Right renal pelvis (tissue), 4 donors: ENCODE measurements around the gene B4GALT4. TPM values are rescaled to one million over a fixed set of nuclear protein-coding genes. Genes with fewer than 3 reads are reported as not detected.

Experiments
- DNase-seq, 4 donors: peaks; one replicate each; pipeline ENCODE4 v3.0.0-alpha.2; 2013; ENCODE audit warnings: low read depth in 4 of 4, low spot score in 3 of 4, missing footprints in 1 of 4
- polyA plus RNA-seq, 4 donors: library from polyadenylated mRNA; unstranded; fragments of 120-200 nt; gene quantifications; one replicate each; pipeline ENCODE4 v1.2.1, GENCODE V29; 2013; ENCODE audit not compliant: insufficient read length in 4 of 4

B4GALT4 gene
- polyA plus RNA-seq, 4 donors = 32.6 to 34.8 (median 34.0) TPM

DNA sequence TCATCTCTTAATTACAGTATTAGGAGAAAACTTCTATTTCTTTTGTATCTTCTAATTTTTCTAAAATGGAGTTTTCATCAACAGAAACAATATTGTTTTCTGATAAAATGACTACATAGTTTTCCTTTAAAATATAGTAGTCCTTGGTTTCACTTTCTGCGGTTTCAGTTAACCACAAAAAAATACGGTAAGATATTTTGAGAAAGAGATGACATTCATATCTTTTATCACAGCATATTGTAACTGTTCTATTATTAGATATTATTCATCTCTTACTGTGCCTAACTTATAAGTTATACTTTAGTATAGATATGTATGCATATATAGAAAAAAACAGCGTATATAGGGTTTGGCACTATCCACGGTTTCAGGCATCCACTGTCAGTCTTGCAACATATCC, 2.3 kb downstream of the B4GALT4 start:
- no peak for DNase-seq

- no peak for DNase-seq
Observed at GRCh38 chr3:119237299-119237698, 3.4 kb downstream of the B4GALT4 start.

GRCh38 chr3:119236756-119237155, 3.9 kb downstream of the B4GALT4 start:
- no peak for DNase-seq

DNA sequence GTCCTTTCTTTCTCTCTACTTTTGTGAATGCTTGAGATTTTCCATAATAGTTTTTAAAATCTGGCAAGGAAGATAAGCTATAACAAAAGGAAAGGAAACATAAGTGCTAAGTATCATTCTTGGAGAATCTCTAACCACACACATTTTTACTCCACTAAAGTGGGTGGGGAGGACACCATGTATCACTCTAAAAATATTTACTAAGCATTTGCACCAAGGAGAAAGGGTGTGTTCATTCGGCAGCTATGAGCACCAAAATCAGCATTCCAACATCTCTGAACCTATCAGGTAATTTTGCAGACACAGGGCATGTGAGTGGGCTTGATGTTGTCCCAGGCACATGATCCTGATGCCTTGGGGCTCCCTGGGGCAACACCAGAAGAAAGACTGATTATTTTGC, 5.5 kb downstream of the B4GALT4 start:
- no peak for DNase-seq

DNA sequence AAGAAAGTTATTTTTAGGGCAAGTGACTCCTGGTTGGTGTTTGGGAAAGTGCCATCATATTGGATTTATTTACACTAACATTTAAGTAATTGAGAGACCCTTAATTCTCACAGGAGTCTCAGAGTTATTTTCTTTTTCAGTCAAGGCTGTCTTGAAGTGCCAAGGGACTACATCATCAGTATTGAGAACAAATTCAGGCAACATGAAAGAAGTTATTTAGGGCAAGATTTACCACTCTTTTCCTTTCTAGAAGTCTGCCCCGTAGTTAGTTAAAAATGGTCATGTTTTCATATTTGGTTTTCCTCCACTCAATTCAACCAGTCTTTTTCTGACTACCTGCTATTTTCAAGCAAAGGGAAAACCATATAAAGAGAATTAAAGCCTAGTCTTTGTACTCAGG, 6.1 kb downstream of the B4GALT4 start:
- no peak for DNase-seq

- DNase-seq = no peak
Observed at GRCh38 chr3:119230745-119231144, 9.9 kb downstream of the B4GALT4 start.

DNA sequence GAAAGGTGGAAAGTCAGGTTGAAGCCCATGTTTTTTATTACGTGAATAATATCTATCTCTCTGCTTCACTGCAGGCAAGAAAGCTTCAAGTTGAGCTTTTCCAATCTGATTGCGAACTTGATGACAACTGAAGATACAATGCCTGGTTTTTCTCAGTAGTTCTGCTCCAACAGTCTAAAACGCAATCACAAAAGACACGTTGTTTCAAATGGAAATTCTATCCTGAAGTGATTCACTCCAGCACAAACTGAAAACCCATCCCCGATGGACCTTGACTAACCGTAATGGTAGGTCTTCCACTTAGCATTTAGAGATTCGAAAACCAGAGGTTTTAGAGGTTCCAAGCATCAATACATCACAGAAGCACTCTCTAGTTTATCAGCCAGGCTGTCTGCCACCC, 10.6 kb downstream of the B4GALT4 start:
- no peak for DNase-seq

GRCh38 chr3:119229190-119229589, 11.5 kb downstream of the B4GALT4 start:
- DNase-seq = no peak

DNA sequence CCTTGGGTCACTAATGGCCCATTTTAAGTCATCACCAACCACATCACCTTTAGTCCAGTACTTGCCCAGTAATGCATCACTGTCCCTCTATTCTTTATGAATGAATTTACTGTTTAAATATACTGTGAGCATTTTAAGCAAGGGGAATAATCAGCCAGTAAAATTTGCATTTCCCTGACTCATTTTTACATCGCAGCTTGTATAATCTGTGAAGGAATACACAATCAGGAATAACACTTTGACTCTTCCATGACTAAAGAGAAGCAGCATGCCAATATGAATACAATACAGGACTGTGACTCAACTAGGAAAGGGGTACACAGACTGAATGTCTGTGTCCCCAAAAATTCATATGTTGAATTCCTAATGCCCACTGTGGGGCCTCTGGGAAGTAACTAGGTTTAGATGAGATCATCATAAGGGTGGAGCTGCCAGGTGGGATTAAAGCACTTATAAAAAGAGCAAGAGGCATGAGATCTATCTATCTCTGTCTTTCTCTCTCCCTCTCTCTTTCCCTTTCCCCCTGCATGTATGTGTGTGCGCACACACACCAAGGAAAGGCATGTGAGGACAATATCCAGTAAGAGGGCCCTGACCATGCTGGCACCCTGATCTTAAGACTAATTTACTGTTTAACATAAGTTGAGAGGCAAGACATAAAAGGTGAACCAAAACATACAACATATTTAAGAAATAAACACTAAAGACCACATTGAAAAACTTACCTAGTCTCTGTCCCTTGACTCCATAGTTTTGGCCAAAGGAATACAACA, 12.1 kb downstream of the B4GALT4 start:
- no peak for DNase-seq

- no peak for DNase-seq
Observed at GRCh38 chr3:119227070-119227850, 13.4 kb downstream of the B4GALT4 start.

GRCh38 chr3:119225121-119225520, 15.6 kb downstream of the B4GALT4 start:
- no peak for DNase-seq

GRCh38 chr3:119223511-119223910, 17.2 kb downstream of the B4GALT4 start:
- DNase-seq = no peak

- DNase-seq = no peak
Observed at GRCh38 chr3:119222391-119222790, 18.3 kb downstream of the B4GALT4 start.

DNA sequence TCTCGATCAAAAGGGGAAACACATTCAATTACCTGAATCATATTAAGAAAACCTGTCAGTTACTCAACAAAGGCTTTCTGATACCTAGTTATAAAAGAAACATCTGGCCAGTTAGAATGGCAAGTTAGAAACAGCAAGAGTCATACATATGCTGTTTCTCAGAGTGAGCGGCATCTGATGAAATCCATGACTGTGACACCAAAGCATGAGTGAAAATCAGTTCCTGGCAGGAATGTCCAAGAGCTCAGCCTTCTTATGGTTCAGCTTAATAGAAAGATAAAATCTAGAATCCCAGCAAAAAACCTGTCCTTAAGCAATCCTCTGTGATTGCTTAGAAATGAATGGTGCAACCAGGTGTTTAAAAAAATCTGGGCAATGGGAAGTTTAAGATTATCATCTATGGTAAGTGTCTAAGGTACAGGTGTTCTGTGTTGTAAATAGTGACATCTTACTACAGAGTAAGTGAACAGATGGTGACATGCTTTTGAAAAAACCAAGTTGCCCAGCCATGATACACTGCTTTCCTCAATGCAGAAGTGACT, 18.8 kb downstream of the B4GALT4 start:
- DNase-seq = no peak

GRCh38 chr3:119220970-119221667, 19.6 kb downstream of the B4GALT4 start:
- no peak for DNase-seq

DNA sequence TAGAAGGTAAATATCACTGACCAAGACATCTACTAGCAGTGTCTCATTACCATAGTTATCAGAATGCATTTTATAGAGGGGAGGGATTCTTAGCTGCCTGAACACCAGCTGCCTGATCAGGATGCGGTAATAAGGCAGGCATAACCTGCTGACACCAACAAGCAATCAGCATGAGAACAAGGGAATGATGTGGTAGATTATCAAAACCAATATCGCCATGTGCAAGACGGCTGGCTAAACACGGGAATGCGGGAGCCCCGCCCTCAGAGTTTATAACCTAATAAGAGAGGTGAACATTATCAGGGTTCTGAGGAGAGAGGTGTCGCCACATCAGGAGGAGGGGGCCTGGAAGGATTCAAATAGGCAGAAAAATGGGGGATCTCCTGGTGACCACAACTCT, 20.5 kb downstream of the B4GALT4 start:
- DNase-seq = no peak

DNA sequence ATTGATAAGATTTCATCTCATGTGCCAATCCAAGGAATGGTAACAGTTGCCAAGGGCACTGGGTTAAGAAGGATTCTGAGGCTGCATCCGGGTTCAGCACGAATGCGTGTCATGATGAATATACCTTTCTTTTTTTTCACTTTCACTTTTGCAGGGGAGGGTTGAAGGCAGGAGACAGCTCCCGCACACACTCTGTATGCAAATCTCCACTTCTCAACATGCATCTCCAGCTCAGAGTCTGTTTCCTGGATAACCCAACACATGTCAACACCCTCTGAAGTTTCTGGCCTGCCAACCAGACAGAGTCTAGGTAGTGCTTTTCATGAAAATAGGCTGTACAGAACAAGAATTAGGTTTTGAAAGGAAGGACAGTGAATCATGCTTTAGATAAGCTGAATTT, 21.6 kb downstream of the B4GALT4 start:
- no peak for DNase-seq

- no peak for DNase-seq
Observed at GRCh38 chr3:119211803-119212202, 28.9 kb downstream of the B4GALT4 start.

- DNase-seq = peak in 1 of 4 donors; percentile 7
Observed at GRCh38 chr3:119211193-119211592, 29.5 kb downstream of the B4GALT4 start.

DNA sequence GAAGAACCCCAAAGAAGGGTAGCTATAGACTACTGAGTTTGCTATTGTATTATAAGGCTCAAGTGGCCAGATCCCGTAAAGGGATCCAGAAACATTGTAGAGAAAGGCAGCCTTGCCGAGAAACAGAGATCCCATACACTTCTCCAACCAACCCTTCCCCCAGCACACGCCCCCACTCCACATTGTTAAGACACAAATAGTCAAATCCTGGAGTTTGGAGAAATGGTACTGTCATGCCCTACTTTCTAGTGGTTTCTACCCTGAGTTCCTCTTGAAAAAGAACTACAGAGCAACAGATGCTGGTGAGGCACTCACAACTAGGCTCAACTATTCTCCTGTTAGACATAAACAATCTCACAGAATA, 33.2 kb downstream of the B4GALT4 start:
- no peak for DNase-seq
